ENCODE results near the gene CNTN1.

GRCh38 chr12:40770781-40771180, 78.5 kb downstream of the CNTN1 start:
- no peak for TF ChIP-seq CTCF (IDR thresholded peaks at IDR 0.05)
- TF ChIP-seq POLR2A (IDR thresholded peaks at IDR 0.05): no peak
